ENCODE measurements around the gene GAB1. TPM values are rescaled to one million over a fixed set of nuclear protein-coding genes. Genes with fewer than 3 reads are reported as not detected.

The GAB1 gene
- total and polyA plus RNA-seq, 2 of the 13 experiments (the other 11 are each of a cell fraction or from before 2014, with no cell fraction given) = 8.7 to 14.7 TPM

DNA sequence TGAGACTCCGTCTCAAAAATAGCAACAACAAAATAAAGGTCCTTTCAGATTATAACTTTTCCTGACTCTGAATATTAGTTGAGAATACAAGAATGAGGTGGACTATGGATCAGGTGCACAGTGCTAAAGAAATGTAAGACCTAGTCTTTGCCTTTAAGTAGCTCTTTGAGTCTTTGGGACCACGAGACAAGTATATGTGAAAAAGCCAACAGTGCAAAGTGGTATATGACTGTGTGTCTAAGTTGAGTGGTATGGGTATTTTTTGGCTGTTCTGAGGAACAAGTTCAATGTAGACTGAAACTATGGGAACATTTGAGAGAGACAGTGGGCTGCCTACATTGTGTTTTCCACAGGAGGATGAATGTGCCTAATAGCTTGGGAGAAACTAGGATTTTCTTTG is 2.8 kb downstream of the GAB1 start:
- WGBS (ENCODE audit: low lambda C conversion rate) = 97% methylated on average over 2 of the region's 2 CpGs
- no peak for TF ChIP-seq BRCA1 (CRISPR knock-in tag; IDR thresholded peaks at IDR 0.05)
- no peak for TF ChIP-seq NFE2L1 (CRISPR knock-in tag; IDR thresholded peaks at IDR 0.05; ENCODE audit: borderline replicate concordance)
- TF ChIP-seq ZBTB38 (CRISPR knock-in tag; IDR thresholded peaks at IDR 0.05) = no peak
- TF ChIP-seq, protein P1, sequence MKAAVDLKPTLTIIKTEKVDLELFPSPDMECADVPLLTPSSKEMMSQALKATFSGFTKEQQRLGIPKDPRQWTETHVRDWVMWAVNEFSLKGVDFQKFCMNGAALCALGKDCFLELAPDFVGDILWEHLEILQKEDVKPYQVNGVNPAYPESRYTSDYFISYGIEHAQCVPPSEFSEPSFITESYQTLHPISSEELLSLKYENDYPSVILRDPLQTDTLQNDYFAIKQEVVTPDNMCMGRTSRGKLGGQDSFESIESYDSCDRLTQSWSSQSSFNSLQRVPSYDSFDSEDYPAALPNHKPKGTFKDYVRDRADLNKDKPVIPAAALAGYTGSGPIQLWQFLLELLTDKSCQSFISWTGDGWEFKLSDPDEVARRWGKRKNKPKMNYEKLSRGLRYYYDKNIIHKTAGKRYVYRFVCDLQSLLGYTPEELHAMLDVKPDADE (CRISPR knock-in tag; IDR thresholded peaks at IDR 0.05) = no peak
- TF ChIP-seq WIZ (CRISPR knock-in tag; IDR thresholded peaks at IDR 0.05) = no peak
- no peak for TF ChIP-seq MBD4 (IDR thresholded peaks at IDR 0.05; ENCODE audit: borderline replicate concordance, low read length)
- TF ChIP-seq KLF12 (CRISPR knock-in tag; IDR thresholded peaks at IDR 0.05; ENCODE audit: borderline replicate concordance) = no peak
- no peak for TF ChIP-seq ZNF34 (CRISPR knock-in tag; IDR thresholded peaks at IDR 0.05; ENCODE audit: borderline replicate concordance)
- TF ChIP-seq ZNF24 (IDR thresholded peaks at IDR 0.05) = no peak
- no peak for TF ChIP-seq ZNF761 (CRISPR knock-in tag; conservative IDR thresholded peaks at IDR 0.05)
- no peak for TF ChIP-seq ZFX (CRISPR knock-in tag; IDR thresholded peaks at IDR 0.05; ENCODE audit: low read depth)
- TF ChIP-seq, protein P2, sequence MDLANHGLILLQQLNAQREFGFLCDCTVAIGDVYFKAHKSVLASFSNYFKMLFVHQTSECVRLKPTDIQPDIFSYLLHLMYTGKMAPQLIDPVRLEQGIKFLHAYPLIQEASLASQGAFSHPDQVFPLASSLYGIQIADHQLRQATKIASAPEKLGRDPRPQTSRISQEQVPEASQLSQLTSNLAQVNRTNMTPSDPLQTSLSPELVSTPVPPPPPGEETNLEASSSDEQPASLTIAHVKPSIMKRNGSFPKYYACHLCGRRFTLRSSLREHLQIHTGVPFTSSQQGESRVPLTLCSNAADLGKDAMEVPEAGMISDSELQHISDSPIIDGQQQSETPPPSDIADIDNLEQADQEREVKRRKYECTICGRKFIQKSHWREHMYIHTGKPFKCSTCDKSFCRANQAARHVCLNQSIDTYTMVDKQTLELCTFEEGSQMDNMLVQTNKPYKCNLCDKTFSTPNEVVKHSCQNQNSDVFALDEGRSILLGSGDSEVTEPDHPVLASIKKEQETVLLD (CRISPR knock-in tag; IDR thresholded peaks at IDR 0.05; ENCODE audit: low read depth) = no peak
- TF ChIP-seq MED8 (CRISPR knock-in tag; IDR thresholded peaks at IDR 0.05; ENCODE audit: insufficient replicate concordance) = no peak
- TF ChIP-seq HNF1B (CRISPR knock-in tag; IDR thresholded peaks at IDR 0.05) = no peak
- Histone ChIP-seq H3K4me2 (ENCODE audit: low read depth, low read length) (peak overlapping the region; percentile 18; the same call in 1 of the 2 replicates), H3K27me3 (ENCODE audit: control insufficient read depth in 1 of 2, insufficient read depth in 2 of 2, low read length in 2 of 2) (no peaks in the 10 kb centered on the region), H3K27ac (ENCODE audit: extremely low read length, insufficient read depth, low read length) (no peak overlapping the region), H3K9ac (ENCODE audit: insufficient read depth, low read depth, low read length) (no peak overlapping the region), H3K9me3 (ENCODE audit: low read length) (no peaks in the 10 kb centered on the region), H2AFZ (ENCODE audit: low read length) (no peak overlapping the region), H3K4me1 (ENCODE audit: insufficient read depth, low read length) (peaks cover 39% of the 10 kb centered on the region), H3K4me3 (replicated peaks in 1 of 3; ENCODE audit: insufficient read depth in 1 of 3, low read depth in 2 of 3, low read length in 3 of 3) (no peak overlapping the region), H4K20me1 (ENCODE audit: insufficient read depth, low read length) (peaks cover 9% of the 10 kb centered on the region), H3K36me3 (replicated peaks in 1 of 2; ENCODE audit: control insufficient read depth in 1 of 2, insufficient read depth in 2 of 2, low read length in 2 of 2) (peaks cover 0 to 1% of the 10 kb centered on the region in 2 experiments; a peak in 1 of 5 replicates), H3K79me2 (ENCODE audit: insufficient read depth, low read length) (peaks cover 65% of the 10 kb centered on the region)
- no peak for DNase-seq (ENCODE audit: low spot score)
- CTCF ChIA-PET (ENCODE audit: low intra/inter-chr PET ratio, low total read pairs) = no interaction called here
- POLR2A ChIA-PET = interaction anchor here (1.9 kb wide), 1 partner anchor 173 kb away, joined by 5 read pairs; the partner anchor contains the start of gene SMARCA5
- ATAC-seq = no peak
- in situ Hi-C loops (cut with HindIII; ENCODE audit: extremely low pct_ligation_motif_present, low pct_unique_long_range_greater_than_20kb) = no loop called here
- FAIRE-seq = no peak
- intact Hi-C loops (cut with micrococcal nuclease; ENCODE audit: unreplicated experiment) = loop anchor here (5.0 to 10.0 kb wide), 5 partner anchors 38 to 175 kb away; partner anchors contain the start of gene SMARCA5
- no TSS peak for BruUV-seq (replicated peaks)
